HAP-1 (cell line): ENCODE data around the gene XKR7.

Source experiments
- DNase-seq, 2 experiments: peaks; one replicate each; pipeline ENCODE4 v3.0.0-alpha.2; 2016 to 2020; ENCODE audit warnings: low spot score in 2 of 2
- H3K27me3 ChIP-seq: fragments of 250-450 bp; sonication (Bioruptor Pico); 2 replicates; pipeline ENCODE4 v1.5.1; 2020; ENCODE audit warnings: low read depth, mild to moderate bottlenecking, moderate library complexity
- H3K36me3 ChIP-seq: fragments of 250-450 bp; sonication (Bioruptor Pico); replicated peaks from 2 replicates; pipeline ENCODE4 v1.5.1; 2020; ENCODE audit warnings: mild to moderate bottlenecking
- H3K4me1 ChIP-seq: fragments of 250-450 bp; sonication (Bioruptor Pico); 2 replicates; pipeline ENCODE4 v1.5.1; 2020; ENCODE audit warnings: mild to moderate bottlenecking
- H3K4me3 ChIP-seq: fragments of 250-450 bp; sonication (Bioruptor Pico); 2 replicates; pipeline ENCODE4 v1.5.1; 2020; ENCODE audit warnings: mild to moderate bottlenecking, moderate library complexity
- H3K9me3 ChIP-seq: fragments of 250-450 bp; sonication (Bioruptor Pico); 2 replicates; pipeline ENCODE4 v1.5.1; 2020; ENCODE audit warnings: mild to moderate bottlenecking, moderate library complexity
- in situ Hi-C: fragments of 300-500 bp; cut with MboI; formaldehyde crosslinking; loops from 3 replicates; pipeline ENCODE4 v1.14.3; 2020; ENCODE audit warnings: low sequenced_read_pairs, inconsistent platforms, mixed read lengths

XKR7 gene

DNA sequence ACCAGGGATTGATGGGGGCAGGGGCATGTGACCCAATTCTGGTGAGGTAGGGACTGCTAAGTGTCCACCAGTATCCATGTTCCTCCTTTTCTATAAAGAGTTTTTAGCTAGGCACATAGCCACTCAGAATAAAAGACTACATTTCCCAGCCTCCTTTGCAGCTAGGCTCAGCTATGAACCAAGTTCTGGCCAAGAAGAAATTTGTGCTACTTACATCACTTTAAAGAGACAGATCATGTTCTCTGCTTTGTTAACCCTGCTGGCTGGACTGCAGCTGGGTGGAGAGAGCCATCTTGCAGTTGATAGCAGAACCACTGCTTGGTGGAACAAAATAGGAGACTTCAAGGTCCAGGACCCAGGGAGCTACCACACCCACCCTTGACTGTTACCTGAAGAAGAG lies 37.0 kb downstream of the XKR7 start:
- DNase-seq: no peak
- in situ Hi-C loops: no loop called here

DNA sequence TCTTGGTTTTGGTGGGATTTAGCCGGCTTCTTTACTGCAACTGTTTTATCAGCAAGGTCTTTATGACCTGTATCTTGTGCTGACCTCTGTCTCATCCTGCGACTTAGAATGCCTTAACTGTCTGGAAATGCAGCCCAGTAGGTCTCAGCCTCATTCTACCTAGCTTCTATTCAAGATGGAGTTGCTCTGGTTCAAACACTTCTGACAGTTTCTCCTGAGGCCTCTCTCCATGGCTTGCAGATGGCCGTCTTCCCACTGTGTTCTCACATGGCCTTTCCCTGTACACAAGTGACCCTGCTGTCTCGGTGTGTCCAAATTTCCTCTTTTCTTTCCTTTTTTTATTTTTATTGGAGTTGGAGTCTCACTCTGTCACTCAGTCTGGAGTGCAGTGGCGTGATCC lies 38.1 kb downstream of the XKR7 start:
- no peak overlapping the region for H3K4me3 ChIP-seq
- H3K36me3 ChIP-seq: no peaks in the 10 kb centered on the region
- H3K9me3 ChIP-seq: no peaks in the 10 kb centered on the region
- 0 out of 2 replicates have a peak, but pooled peaks cover 2% of the 10 kb centered on the region for H3K27me3 ChIP-seq
- DNase-seq: no peak
- no peaks in the 10 kb centered on the region for H3K4me1 ChIP-seq
- in situ Hi-C loops: no loop called here

More for the DNA sequence above, 37.0 kb downstream of the XKR7 start:
- Histone ChIP-seq H3K9me3 (no peaks in the 10 kb centered on the region), H3K36me3 (no peaks in the 10 kb centered on the region), H3K27me3 (0 out of 2 replicates have a peak, but pooled peaks cover 2% of the 10 kb centered on the region), H3K4me1 (no peaks in the 10 kb centered on the region), H3K4me3 (no peak overlapping the region)

DNA sequence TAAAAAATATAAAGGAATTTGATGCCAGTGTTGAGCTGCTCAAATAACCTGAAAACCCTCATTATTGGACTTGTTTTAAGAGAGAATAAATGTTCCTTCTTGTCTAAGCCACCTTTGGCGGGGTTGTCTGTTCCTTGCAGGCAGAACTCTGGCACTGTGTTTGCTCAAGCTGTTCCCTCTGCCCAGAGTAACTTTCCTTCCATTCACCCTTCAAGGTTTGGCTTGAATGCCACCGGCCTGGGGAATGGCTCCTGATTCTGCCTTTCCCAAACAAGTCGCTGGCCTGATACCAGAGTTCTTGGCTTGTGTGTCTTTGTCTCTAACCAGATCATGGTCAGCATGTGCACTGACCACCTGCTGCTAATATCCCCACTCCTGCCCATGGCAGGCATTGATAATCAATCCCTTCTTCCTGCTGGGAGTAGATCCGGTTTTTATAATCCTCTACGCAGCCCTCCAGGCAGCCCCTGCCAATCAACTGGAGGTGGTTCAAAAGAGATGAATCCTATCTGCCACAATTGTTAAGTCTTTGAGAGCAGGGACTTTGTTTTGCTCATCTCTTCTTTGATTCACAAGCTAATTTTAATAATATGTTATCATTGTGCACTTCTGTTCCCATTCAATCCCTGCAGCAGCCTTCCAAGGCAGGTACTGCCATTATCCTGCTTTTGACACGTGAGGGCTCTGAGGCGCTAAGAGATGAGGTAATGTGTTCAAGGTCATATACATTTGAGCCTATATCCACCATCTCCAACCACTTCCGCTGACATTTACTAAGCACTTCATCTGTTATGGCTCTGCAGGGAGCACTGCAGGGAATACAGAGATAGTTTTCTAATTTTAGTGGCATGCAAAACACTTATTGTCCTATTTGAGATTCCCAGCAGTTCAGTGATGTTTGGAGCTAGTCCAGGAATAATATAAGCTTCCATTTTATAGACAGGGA lies 39.2 kb downstream of the XKR7 start:
- in situ Hi-C loops: no loop called here
- H3K36me3 ChIP-seq: no peaks in the 10 kb centered on the region
- no peaks in the 10 kb centered on the region for H3K9me3 ChIP-seq
- no peak overlapping the region for H3K4me3 ChIP-seq
- H3K4me1 ChIP-seq: no peaks in the 10 kb centered on the region
- no peak for DNase-seq
- H3K27me3 ChIP-seq: 0 out of 2 replicates have a peak, but pooled peaks cover 2% of the 10 kb centered on the region

DNA sequence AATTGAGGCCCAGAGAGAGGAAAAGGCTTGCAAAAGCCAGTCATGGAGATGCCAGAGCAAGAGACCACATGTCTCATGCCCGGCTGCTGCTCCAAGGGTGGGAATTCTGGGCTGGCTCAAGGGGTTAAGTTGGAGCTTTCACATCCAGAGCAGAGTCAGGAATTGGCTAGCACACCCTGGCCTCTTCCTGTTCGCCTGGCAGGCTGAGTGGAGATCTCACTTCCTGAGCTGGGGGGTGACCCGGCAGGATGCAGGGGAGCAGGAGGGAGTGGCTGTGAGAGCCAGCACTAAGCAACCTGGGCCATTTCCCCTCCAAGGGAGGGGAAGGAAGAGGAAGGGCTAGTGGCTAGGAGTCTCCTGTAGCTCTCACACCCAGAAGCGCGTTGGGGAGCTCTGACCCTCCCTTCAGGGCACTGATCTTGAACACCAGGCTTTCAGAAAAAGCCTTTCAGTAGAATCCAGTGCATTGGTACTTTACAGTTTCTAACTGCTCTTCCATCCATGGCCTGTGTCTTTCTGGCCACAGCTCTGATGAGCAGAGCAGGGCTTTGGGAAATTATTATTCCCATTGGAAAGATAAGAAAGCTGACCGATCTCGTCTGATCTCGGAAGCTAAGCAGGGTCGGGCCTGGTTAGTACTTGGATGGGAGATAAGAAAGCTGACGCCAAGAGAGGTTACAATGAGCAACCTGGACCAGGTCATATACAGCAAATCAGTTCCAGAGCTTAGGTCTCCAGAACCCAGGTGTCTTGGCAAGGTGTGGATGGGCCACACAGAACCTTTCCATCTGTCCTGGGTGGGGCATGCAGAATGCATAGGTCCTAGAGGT lies 40.1 kb downstream of the XKR7 start:
- H3K36me3 ChIP-seq: no peaks in the 10 kb centered on the region

DNA sequence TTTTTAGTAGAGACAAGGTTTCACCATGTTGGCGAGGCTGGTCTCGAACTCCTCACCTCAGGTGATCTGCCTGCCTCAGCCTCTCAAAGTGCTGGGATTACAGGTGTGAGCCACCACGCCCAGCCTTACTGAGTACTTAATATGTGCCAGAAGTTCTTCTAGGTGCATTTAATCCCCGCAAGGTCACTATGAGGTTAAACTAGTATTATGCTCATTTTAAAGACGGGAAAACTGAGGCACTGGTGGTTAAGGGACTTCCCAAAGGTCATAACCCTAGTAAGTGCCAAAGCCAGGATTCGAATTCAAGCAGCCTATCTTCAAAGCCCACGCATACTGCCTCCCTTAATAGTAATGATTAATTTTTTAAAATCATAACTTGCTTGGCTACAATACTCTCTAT lies 41.6 kb downstream of the XKR7 start:
- H3K36me3 ChIP-seq: no peaks in the 10 kb centered on the region
- H3K4me3 ChIP-seq: no peak overlapping the region
- in situ Hi-C loops: no loop called here
- H3K4me1 ChIP-seq: no peaks in the 10 kb centered on the region
- no peak for DNase-seq
- no peaks in the 10 kb centered on the region for H3K9me3 ChIP-seq
- H3K27me3 ChIP-seq: peaks cover 15% of the 10 kb centered on the region; the same call in 1 of the 2 replicates

More for the DNA sequence above, 40.1 kb downstream of the XKR7 start:
- no peak for DNase-seq
- no peaks in the 10 kb centered on the region for H3K4me1 ChIP-seq
- H3K9me3 ChIP-seq: no peaks in the 10 kb centered on the region
- in situ Hi-C loops: no loop called here
- no peak overlapping the region for H3K4me3 ChIP-seq
- peaks cover 11% of the 10 kb centered on the region; the same call in 1 of the 2 replicates for H3K27me3 ChIP-seq

DNA sequence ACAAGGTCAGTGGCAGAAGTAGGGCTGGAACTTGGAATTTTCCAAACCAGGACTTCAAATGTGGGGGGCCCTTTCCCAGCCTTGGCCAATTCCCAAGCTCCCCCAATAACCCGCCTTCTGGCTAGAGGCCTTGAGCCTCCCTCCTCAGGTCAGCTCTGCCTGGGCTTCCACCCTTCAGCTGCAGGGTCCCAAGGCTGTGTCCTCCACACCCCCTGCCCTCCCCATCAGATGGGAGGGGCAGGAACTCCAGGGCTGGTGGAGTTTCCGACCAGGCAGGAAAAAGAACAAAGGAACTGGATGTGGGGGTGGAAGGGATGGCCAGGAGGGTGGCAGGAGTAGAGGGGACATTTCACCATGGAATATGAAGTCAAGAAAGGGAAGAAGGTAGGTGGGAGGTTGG lies 42.1 kb downstream of the XKR7 start, which contains the start of gene CCM2L:
TSS of gene CCM2L (plus strand) at position 338 of the 400 bp plus-strand sequence. CDS start at position 355, 17 bp downstream.
- H3K36me3 ChIP-seq: no peaks in the 10 kb centered on the region
- H3K9me3 ChIP-seq: no peaks in the 10 kb centered on the region
- peaks cover 15% of the 10 kb centered on the region; the same call in 1 of the 2 replicates for H3K27me3 ChIP-seq
- no peak within 1 kb of the TSS for H3K4me3 ChIP-seq
- no peak for DNase-seq
- no peaks in the 10 kb centered on the region for H3K4me1 ChIP-seq
- in situ Hi-C loops: no loop called here

DNA sequence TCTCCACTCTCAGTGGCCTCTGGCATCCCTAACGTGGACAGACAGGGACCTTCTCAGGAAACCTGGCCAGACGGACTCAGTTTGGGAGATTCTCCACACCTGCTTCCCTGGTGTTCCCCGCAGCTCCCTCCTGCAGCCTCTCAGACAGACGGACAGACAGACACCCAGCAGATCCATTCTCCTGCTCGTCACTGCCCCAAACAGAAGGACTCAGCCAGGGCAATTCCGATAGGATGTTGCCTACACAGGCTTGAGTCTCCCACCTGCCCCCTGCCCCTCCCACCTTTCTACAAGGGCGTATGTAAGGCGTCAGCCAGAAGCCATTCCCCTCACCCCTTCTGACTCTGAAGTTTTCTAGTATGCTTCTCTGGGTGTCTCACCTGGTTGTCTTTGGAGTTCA lies 42.7 kb downstream of the XKR7 start:
- Histone ChIP-seq H3K9me3 (no peaks in the 10 kb centered on the region), H3K36me3 (no peaks in the 10 kb centered on the region), H3K4me1 (no peaks in the 10 kb centered on the region), H3K4me3 (no peak overlapping the region), H3K27me3 (peaks cover 17% of the 10 kb centered on the region; the same call in 1 of the 2 replicates)
- no peak for DNase-seq
- in situ Hi-C loops: no loop called here

DNA sequence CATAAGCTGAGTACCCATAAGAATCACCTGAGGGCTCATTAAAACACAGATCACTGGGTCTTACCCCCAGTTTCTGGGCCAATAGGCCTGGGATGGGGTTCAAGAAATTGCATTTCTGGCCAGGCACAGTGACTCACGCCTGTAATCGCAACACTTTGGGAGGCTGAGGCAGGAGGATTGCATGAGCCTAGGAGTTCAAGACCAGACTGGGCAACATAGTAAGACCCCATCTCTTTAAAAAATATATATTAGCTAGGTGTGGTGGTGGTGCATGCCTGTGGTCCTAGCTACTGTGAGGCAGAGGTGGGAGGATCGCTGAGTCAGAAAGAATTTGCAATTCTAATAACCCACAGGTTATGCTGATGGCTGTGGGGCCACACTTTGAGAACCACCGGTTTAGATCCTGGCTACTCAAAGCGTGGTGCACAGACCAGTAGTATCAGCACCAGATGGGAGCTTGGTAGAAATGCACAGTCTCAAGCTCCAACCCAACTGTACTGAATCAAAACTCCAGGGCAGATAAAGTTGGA lies 44.3 kb downstream of the XKR7 start:
- DNase-seq: no peak
- H3K36me3 ChIP-seq: no peaks in the 10 kb centered on the region
- no peaks in the 10 kb centered on the region for H3K4me1 ChIP-seq
- in situ Hi-C loops: no loop called here
- no peaks in the 10 kb centered on the region for H3K9me3 ChIP-seq
- no peak overlapping the region for H3K4me3 ChIP-seq
- H3K27me3 ChIP-seq: peaks cover 29% of the 10 kb centered on the region

DNA sequence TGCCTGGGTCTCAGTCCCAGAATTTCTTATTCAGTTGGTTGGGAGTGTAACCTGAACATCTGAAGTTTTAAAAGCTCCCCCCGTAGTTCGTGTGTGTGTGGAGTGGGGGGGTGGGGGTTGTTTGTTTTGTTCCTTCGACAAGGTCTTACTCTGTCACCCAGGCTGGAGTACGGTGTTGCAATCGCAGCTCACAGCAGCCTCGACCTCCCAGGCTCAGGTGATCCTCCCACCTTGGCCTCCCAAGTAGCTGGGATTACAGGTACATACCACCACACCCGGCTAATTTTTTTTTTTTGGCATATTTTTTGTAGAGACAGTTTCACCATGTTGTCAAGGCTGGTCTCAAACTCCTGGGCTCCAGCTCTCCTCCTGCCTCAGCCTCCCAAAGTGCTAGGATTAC lies 45.4 kb downstream of the XKR7 start:
- Histone ChIP-seq H3K9me3 (no peaks in the 10 kb centered on the region), H3K27me3 (peaks cover 33% of the 10 kb centered on the region), H3K36me3 (no peaks in the 10 kb centered on the region), H3K4me1 (no peaks in the 10 kb centered on the region), H3K4me3 (no peak overlapping the region)
- no peak for DNase-seq
- in situ Hi-C loops: no loop called here

DNA sequence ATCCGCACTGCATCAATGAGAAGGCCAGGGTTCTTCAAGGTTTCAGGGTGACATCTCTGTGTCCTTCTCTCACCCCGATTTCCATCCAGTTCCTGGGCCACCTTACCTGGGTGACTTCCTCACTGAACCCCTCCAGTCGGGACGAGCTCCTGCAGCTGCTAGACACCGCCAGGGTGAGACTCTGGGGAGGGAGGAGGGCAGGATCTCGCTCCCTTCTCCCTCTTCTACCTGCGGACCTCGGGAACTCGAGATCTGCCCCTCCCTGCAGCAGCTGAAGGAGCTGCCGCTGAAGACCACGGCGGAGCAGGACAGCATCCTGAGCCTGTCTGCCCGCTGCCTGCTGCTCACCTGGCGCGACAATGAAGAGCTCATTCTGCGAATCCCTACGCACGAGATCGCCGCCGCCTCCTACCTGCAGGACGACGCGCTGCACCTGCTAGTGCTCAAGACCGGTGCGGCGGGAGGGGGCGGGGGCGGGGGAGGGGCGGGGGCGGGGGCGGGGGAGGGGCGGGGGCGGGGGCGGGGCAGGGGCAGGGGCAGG lies 49.8 kb downstream of the XKR7 start:
- no peaks in the 10 kb centered on the region for H3K9me3 ChIP-seq
- no peaks in the 10 kb centered on the region for H3K36me3 ChIP-seq
- peaks cover 2% of the 10 kb centered on the region; the same call in 1 of the 2 replicates for H3K4me1 ChIP-seq
- H3K27me3 ChIP-seq: peaks cover 44% of the 10 kb centered on the region
- in situ Hi-C loops: no loop called here
- peak in 1 of 2 experiments; percentile 71 for DNase-seq
- H3K4me3 ChIP-seq: no peak overlapping the region

DNA sequence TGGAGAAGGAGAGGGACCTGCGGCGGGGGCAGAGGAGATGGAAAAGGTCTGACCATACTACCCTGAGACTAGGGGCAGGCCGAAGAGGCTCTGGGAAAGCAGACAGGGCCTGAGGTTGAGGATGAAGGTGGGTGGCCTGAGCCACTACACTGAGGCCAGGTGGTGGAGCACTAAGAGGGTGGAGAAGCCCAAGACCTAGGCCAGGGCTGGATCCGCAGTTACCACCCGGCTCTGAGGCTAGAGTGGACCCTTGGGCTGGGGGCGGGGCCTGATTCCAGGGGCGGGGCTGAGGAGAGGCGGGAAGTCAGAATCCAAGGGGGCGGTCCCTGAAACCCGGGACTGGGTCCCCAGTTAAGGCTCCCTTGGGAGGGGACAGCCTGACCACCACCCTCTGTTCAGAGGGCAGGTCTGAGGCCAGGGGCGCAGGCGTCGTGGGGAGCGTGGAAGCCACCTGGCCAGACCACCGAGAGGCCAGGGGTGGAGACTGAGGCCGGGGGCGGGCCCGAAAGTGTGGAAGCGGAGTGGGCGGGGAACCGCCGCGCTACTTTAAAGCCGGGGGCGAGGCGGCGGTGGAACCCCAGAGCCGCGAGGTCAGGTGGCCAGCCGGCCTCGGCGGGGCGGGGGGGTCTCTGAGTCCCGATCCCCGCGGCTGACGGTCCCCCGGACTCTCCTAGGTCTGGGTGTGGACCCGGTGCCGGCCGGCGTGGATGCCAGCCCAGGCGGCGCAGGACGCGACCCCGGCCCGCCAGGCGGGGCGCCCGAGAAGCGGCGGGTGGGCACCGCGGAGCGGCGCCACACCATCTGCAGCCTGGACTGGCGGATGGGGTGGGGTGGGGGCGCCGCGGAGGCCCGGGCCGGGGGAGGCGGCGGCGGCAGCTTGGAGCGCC lies 50.6 kb downstream of the XKR7 start:
- Histone ChIP-seq H3K36me3 (no peaks in the 10 kb centered on the region), H3K9me3 (no peaks in the 10 kb centered on the region), H3K4me3 (peak overlapping the region; percentile 47), H3K27me3 (peaks cover 45% of the 10 kb centered on the region), H3K4me1 (peaks cover 2% of the 10 kb centered on the region; the same call in 1 of the 2 replicates)
- in situ Hi-C loops: no loop called here
- DNase-seq: peak; percentile 38 to 94

DNA sequence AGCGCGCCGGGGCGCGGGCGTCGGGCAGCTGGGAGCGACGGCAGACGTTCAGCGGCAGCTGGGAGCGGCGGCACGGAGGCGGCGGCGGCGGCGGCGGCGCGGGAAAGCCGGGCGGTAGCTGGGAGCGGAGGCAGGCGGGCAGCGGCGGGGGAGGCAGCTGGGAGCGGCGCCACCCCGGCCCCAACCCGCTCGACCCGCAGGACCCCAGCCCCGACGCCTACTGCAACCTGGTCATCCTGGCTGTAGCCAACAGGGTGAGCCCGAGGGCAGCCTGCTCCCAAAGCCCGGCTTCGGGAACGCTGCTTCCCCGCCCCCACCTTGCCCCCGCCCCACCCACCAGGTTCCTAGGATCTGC lies 51.2 kb downstream of the XKR7 start:
- H3K36me3 ChIP-seq: no peaks in the 10 kb centered on the region
- in situ Hi-C loops: no loop called here
- H3K4me1 ChIP-seq: peaks cover 2% of the 10 kb centered on the region; the same call in 1 of the 2 replicates
- peak overlapping the region; percentile 17 for H3K4me3 ChIP-seq
- H3K9me3 ChIP-seq: no peaks in the 10 kb centered on the region
- peak in 1 of 2 experiments; percentile 72 for DNase-seq
- H3K27me3 ChIP-seq: peaks cover 42% of the 10 kb centered on the region
